Right lobe of liver (tissue), 6 donors: Measurements from ENCODE around the gene MTRR. TPM values are rescaled to one million over a fixed set of nuclear protein-coding genes. Genes with fewer than 3 reads are reported as not detected.

Source experiments
- ATAC-seq, 4 donors: fragments of 200-7000 bp; cut with Tn5 transposase; one replicate each; pipeline ENCODE4 v1.9.1; 2020; ENCODE audit warnings: mild to moderate bottlenecking in 4 of 4, moderate library complexity in 4 of 4
- DNase-seq, 3 donors: peaks; one replicate each; pipeline ENCODE4 v3.0.0-alpha.2; 2020
- H3K27ac ChIP-seq, 3 donors: fragments of 200-600 bp; one replicate each; pipeline ENCODE4 v1.8.0; 2022
- H3K27me3 ChIP-seq, 2 donors: fragments of 200-600 bp; one replicate each; pipeline ENCODE4 v1.8.0; 2022
- H3K36me3 ChIP-seq, 4 donors: fragments of 200-600 bp; sonication (generic) in 1 of 4; one replicate each; pipeline versions ENCODE4 v1.5.1 to v1.8.0; 2017 to 2022; ENCODE audit warnings: control low read depth in 1 of 4
- H3K4me1 ChIP-seq, 4 donors: fragments of 200-600 bp; sonication (generic) in 1 of 4; one replicate each; pipeline versions ENCODE4 v1.5.1 to v1.8.0; 2017 to 2022; ENCODE audit warnings: control low read depth in 1 of 4
- H3K4me3 ChIP-seq, 3 donors: fragments of 200-600 bp; one replicate each; pipeline ENCODE4 v1.8.0; 2022
- H3K9me3 ChIP-seq, 4 donors: fragments of 200-600 bp; sonication (generic) in 1 of 4; one replicate each; pipeline versions ENCODE4 v1.5.1 to v1.8.0; 2017 to 2022; ENCODE audit warnings: control low read depth in 1 of 4
- CTCF ChIP-seq, 4 donors: fragments of 200-600 bp in 3 of 4; fragments of 450-650 bp in 1 of 4; IDR thresholded peaks; one replicate each; pipeline versions ENCODE4 v1.5.1 to v1.8.0; 2016 to 2022; ENCODE audit warnings: antibody characterized with exemption in 4 of 4, mild to moderate bottlenecking in 2 of 4
- POLR2A ChIP-seq: fragments of 450-650 bp; IDR thresholded peaks from one replicate; pipeline ENCODE4 v1.6.1; 2017; ENCODE audit warnings: antibody characterized with exemption, mild to moderate bottlenecking
- WGBS: methylation state at CpG from one replicate; pipeline ENCODE4 v1.1.6; 2018; ENCODE audit warnings: low coverage, low lambda C conversion rate; ENCODE audit not compliant: insufficient coverage; ENCODE audit errors: missing lambda C conversion rate; 5-methylcytosine and 5-hydroxymethylcytosine counted together
- intact Hi-C, 2 donors: fragments of 100-400 bp; cut with DNase I; formaldehyde crosslinking; loops; one replicate each; pipeline versions ENCODE4 v1.11.2 to v1.14.1; 2022
- total RNA-seq, 6 experiments: library from RNA; depleted of rRNA in 2 of 6; stranded (reverse); fragments of >200 nt in 2 of 6; fragmentation: NEBNext Ultra II Directional in 3 of 6; extraction: Animal tissue kit (Norgen Biotek cat#: 25700) in 3 of 6; gene quantifications; one replicate each; pipeline versions ENCODE4 v1.1.0 to v1.2.4, GENCODE V29; 2016 to 2023
- donor health status: DM: no; HTN: yes; CAD: no.
- donor health status: DM: no; HTN: no; CAD: no.
- donor health status: DM: no; HTN: no; CAD: no.
- donor health status: DM: no; HTN: yes; CAD: no.
- donor health status: DM: no; HTN: yes; CAD: no.

MTRR gene
- total RNA-seq, 6 experiments from 2014 or later: 31.5 to 42.1 (median 36.7) TPM

DNA sequence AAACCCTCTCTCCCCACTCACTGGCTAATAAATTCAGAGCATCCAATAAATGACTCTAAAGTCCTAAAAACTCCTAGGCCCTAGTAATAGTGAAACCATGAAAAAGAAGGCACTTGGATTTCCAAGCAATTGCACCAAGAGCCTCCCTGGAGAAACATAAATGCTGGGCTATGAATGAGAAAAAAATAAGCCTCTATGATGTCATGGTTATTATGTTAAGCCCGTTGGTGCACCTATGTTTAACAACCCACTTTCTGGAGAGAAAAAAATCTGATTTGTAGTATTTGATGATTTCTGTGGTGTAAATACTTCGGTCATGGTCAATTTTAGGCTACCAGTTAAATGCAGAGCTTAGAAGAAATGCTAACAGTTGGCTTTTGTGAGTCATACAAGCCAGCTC lies 26.4 kb upstream of the MTRR start:
- no peak for TF ChIP-seq POLR2A
- no peak for TF ChIP-seq CTCF (IDR thresholded peaks at IDR 0.05)
- WGBS: 52% methylated on average over 2 of the region's 2 CpGs
- no peak overlapping the region for H3K4me3 ChIP-seq

DNA sequence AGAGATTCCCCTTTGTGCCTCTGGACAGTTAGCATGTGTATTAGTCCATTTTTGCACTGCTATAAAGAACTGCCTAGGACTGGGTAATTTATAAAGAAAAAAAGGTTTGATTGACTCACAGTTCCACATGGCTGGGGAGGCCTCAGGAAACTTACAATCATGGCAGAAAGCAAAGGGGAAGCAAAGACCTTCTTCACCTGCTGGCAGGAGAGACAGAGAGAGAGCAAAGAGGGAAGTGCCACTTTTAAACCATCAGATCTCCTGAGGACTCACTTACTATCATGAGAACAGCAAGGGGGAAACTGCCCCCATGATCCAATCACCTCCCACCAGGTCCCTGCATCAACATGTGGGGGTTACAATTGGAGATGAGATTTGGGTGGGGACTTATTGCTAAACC lies 24.0 kb upstream of the MTRR start:
- DNase-seq (no peak), ATAC-seq (no peak)
- H3K9me3 ChIP-seq: no peaks in the 10 kb centered on the region
- H3K4me1 ChIP-seq: no peaks in the 10 kb centered on the region
- H3K27me3 ChIP-seq: no peaks in the 10 kb centered on the region
- H3K36me3 ChIP-seq: no peaks in the 10 kb centered on the region
- H3K4me3 ChIP-seq: no peak overlapping the region
- intact Hi-C loops: no loop called here
- TF ChIP-seq CTCF (IDR thresholded peaks at IDR 0.05): no peak
- TF ChIP-seq POLR2A: no peak
- H3K27ac ChIP-seq: no peak overlapping the region

More for the DNA sequence above, 26.4 kb upstream of the MTRR start:
- ATAC-seq (no peak), DNase-seq (no peak)
- Histone ChIP-seq H3K27me3 (no peaks in the 10 kb centered on the region), H3K9me3 (no peaks in the 10 kb centered on the region), H3K36me3 (no peaks in the 10 kb centered on the region), H3K4me1 (no peaks in the 10 kb centered on the region), H3K27ac (no peak overlapping the region)
- intact Hi-C loops: no loop called here

DNA sequence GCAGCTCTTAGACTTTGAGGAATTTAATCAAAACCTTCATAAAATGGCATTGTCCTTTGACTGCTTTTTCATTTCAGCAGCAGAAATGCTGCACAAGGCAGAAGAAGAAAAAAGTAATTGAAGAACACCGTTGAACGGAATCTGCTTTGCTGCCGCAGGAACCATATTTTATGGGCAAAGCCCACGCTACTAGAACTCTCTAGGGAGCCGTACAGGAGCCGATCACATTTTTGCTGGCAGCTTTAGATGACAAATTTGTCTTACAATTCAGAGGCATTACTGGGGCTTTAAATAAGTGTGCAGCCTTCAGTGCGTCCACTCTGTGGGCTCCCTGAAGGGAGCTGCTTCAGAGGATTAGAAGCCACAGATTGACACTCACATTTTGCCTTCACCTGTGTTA lies 23.4 kb upstream of the MTRR start:
- DNase-seq (no peak), ATAC-seq (no peak)
- Histone ChIP-seq H3K27ac (no peak overlapping the region), H3K36me3 (no peaks in the 10 kb centered on the region), H3K27me3 (no peaks in the 10 kb centered on the region), H3K9me3 (no peaks in the 10 kb centered on the region), H3K4me1 (no peaks in the 10 kb centered on the region), H3K4me3 (no peak overlapping the region)
- TF ChIP-seq POLR2A (no peak), CTCF (IDR thresholded peaks at IDR 0.05) (no peak)
- 90% methylated on average over 7 of the region's 7 CpGs for WGBS
- intact Hi-C loops: no loop called here

GRCh38 chr5:7846327-7846726 lies 22.6 kb upstream of the MTRR start:
- intact Hi-C loops: no loop called here
- Histone ChIP-seq H3K4me3 (no peak overlapping the region), H3K27ac (no peak overlapping the region), H3K27me3 (no peaks in the 10 kb centered on the region), H3K4me1 (peaks cover 0 to 6% (median 0%) of the 10 kb centered on the region in 4 donors), H3K9me3 (no peaks in the 10 kb centered on the region), H3K36me3 (no peaks in the 10 kb centered on the region)
- no peak for TF ChIP-seq POLR2A
- no peak for TF ChIP-seq CTCF (IDR thresholded peaks at IDR 0.05)
- WGBS: 73% methylated on average over 2 of the region's 5 CpGs
- DNase-seq: no peak
- no peak for ATAC-seq

- Histone ChIP-seq H3K4me1 (peaks cover 0 to 20% (median 3%) of the 10 kb centered on the region in 4 donors), H3K4me3 (no peak overlapping the region), H3K27me3 (no peaks in the 10 kb centered on the region), H3K9me3 (no peaks in the 10 kb centered on the region), H3K27ac (no peak overlapping the region), H3K36me3 (no peaks in the 10 kb centered on the region)
- DNase-seq (no peak), ATAC-seq (no peak)
- no peak for TF ChIP-seq CTCF (IDR thresholded peaks at IDR 0.05)
- no peak for TF ChIP-seq POLR2A
- intact Hi-C loops: no loop called here
- 71% methylated on average over 2 of the region's 2 CpGs for WGBS
These were observed 20.7 kb upstream of the MTRR start for GRCh38 chr5:7848296-7848695.
